Motor neuron (in vitro differentiated cells): ENCODE data around the gene HIPK3. TPM values are rescaled to one million over a fixed set of nuclear protein-coding genes. Genes with fewer than 3 reads are reported as not detected.
"Not testable (repeated sequence)": the region's sequence is repeated elsewhere in the genome, so short reads cannot be mapped to it uniquely, and the experiment has no call there.

Source experiments
- ATAC-seq, 8 experiments: fragments of 200-7000 bp; cut with Tn5 transposase; replicated peaks in 6 of 8; 2 replicates each; pipeline ENCODE4 v1.8.0; 2021; ENCODE audit warnings: mild to moderate bottlenecking in 8 of 8, moderate library complexity in 8 of 8
- H3K27ac ChIP-seq, 2 donors: fragments of 250-450 bp; sonication (Bioruptor Pico); 2 replicates each; pipeline ENCODE4 v1.9.0; 2021; ENCODE audit warnings: antibody characterized with exemption in 2 of 2, mild to moderate bottlenecking in 2 of 2, moderate library complexity in 1 of 2
- H3K4me1 ChIP-seq, 2 donors: fragments of 250-450 bp; sonication (Bioruptor Pico); replicated peaks in 1 of 2; 2 replicates each; pipeline ENCODE4 v1.6.1; 2021; ENCODE audit warnings: antibody characterized with exemption in 2 of 2, mild to moderate bottlenecking in 2 of 2, moderate library complexity in 1 of 2
- H3K4me3 ChIP-seq, 5 donors: fragments of 250-450 bp; sonication (Bioruptor Pico); 2 replicates each; pipeline ENCODE4 v1.9.0; 2021; ENCODE audit warnings: antibody characterized with exemption in 5 of 5, mild to moderate bottlenecking in 5 of 5, moderate library complexity in 4 of 5
- WGBS, 10 experiments: fragments of 450-650 bp; shearing (Covaris generic); methylation state at CpG; one replicate each; pipeline ENCODE4 v1.0.0; 2022; 5-methylcytosine and 5-hydroxymethylcytosine counted together
- in situ Hi-C, 9 experiments: fragments of 400-800 bp; cut with MboI; loops; one replicate each; pipeline ENCODE4 v1.15.0; 2021; ENCODE audit warnings: low sequenced_read_pairs in 9 of 9, low pct_unique_long_range_greater_than_20kb in 2 of 9; ENCODE audit not compliant: unreplicated experiment in 9 of 9
- total RNA-seq, 8 experiments: library from RNA; unstranded; fragments of 300-600 nt; gene quantifications; 2 replicates each; pipeline versions ENCODE4 v1.2.3 to v1.2.4, GENCODE V29; 2022

The HIPK3 gene
- 10 to 100 TPM; 32.4 to 74.1 (median 48.2) TPM for total RNA-seq

- 0% methylated on average over 1 to 8 of the region's 85 CpGs; no CpG with 5 or more reads in 8 of the 10 experiments for whole genome bisulfite sequencing, 10 experiments
- peak within 1 kb of the TSS; percentile 72 to 93 (median 87) for H3K4me3 ChIP-seq
- in situ Hi-C loops: no loop called here
- peak; percentile 65 to 91 (median 86) for ATAC-seq
- peaks cover 5 to 15% of the 10 kb centered on the region in 2 donors for H3K4me1 ChIP-seq
- H3K27ac ChIP-seq: peak within 1 kb of the TSS; percentile 98 to 99
Measured at GRCh38 chr11:33257160-33257896, at the start of gene HIPK3. TSS of gene HIPK3 (plus strand) at chr11:33257381.

GRCh38 chr11:33207408-33207985 is 49.7 kb upstream of the HIPK3 start:
- H3K27ac ChIP-seq: no peak overlapping the region
- in situ Hi-C loops: no loop called here
- no peaks in the 10 kb centered on the region for H3K4me1 ChIP-seq
- peak in 4 of 8 experiments; percentile 32 to 93 (median 74) for ATAC-seq
- H3K4me3 ChIP-seq: no peak overlapping the region
- WGBS, 10 experiments: 14 to 100% (median 71%) methylated on average over 1 to 3 of the region's 4 CpGs; no CpG with 5 or more reads in 3 of the 10 experiments

GRCh38 chr11:33208150-33208549 is 49.0 kb upstream of the HIPK3 start:
- no peak for ATAC-seq
- H3K4me3 ChIP-seq: no peak overlapping the region
- in situ Hi-C loops: no loop called here
- H3K27ac ChIP-seq: no peak overlapping the region
- H3K4me1 ChIP-seq: no peaks in the 10 kb centered on the region
- WGBS, 10 experiments: 60 to 100% (median 100%) methylated on average over 1 of the region's 1 CpG; no CpG with 5 or more reads in 1 of the 10 experiments

- no peak for ATAC-seq
- in situ Hi-C loops: no loop called here
- no peaks in the 10 kb centered on the region for H3K4me1 ChIP-seq
- 60 to 100% (median 93%) methylated on average over 1 to 3 of the region's 3 CpGs; no CpG with 5 or more reads in 3 of the 10 experiments for WGBS, 10 experiments
- no peak overlapping the region for H3K4me3 ChIP-seq
- no peak overlapping the region for H3K27ac ChIP-seq
Measured at GRCh38 chr11:33211153-33211552, 46.0 kb upstream of the HIPK3 start.

DNA sequence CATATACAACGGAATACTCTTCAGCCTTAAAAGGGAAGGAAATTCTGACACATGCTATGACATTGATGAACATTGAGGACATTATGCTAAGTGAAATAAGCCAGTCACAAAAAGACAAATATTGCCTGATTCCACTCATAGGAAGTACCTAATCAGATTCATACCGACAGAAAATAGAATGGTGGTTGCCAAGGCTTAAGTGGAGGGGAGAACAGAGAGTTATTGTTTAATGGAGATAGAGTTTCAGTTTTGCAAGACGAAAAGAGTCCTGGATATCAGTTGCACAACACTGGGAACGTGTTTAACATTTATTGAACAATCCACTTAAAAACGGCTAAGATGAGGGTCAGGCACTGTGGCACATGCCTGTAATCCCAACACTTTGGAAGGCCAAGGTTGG is 45.6 kb upstream of the HIPK3 start:
- Histone ChIP-seq H3K4me3 (no peak overlapping the region), H3K4me1 (no peaks in the 10 kb centered on the region), H3K27ac (no peak overlapping the region)
- no peak for ATAC-seq
- in situ Hi-C loops: no loop called here
- WGBS, 10 experiments: 44 to 100% (median 80%) methylated on average over 1 to 5 of the region's 5 CpGs

DNA sequence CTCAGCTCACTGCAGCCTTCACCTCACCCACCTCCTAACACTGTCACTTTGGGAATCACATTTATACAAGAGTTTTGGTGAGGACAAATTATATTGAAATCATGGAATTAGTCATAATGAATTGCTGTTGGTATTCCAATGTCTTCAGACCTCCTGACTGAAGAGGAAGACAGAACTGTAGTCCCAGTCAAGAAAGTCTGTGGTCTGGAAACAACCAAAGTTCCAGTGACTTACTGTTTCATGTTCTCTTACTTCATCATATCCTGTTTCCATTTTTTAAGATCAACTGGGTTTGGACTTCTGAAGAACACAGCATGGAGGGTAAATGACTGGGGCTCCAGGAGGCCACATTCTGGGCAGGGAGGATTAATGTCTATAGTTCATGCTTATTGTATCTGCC is 43.0 kb upstream of the HIPK3 start:
- Histone ChIP-seq H3K4me1 (no peaks in the 10 kb centered on the region), H3K27ac (no peak overlapping the region), H3K4me3 (no peak overlapping the region)
- in situ Hi-C loops: no loop called here
- ATAC-seq: no peak

DNA sequence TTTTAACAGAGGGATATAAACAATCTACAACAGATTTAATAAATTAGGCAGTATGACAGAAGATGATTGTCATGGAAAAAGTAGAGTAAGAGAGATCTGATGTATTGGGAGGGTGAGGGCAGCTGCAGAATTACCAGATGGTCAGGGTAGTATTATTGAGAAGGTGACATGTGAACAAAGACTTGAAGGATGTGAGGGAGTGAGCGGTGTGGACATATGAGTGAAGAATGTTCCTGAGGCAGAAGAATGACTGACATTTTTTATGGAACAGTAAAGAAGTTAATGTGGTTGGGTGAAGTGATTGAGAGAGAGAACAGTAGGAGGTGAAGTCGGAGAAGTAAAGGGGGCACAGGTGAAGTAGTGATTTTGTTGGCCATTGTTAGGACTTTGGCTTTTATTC is 42.4 kb upstream of the HIPK3 start:
- 37 to 100% (median 67%) methylated on average over 1 to 2 of the region's 2 CpGs; no CpG with 5 or more reads in 1 of the 10 experiments for WGBS, 10 experiments
- H3K27ac ChIP-seq: no peak overlapping the region
- in situ Hi-C loops: no loop called here
- peak in 3 of 8 experiments; percentile 29 to 68 (median 58) for ATAC-seq
- H3K4me3 ChIP-seq: no peak overlapping the region
- H3K4me1 ChIP-seq: no peaks in the 10 kb centered on the region

- in situ Hi-C loops, H3K4me3 ChIP-seq: not testable (repeated sequence)
- WGBS, 10 experiments: no CpG with 5 or more reads among the region's 2 CpGs
Measured at GRCh38 chr11:33216676-33217075, 40.5 kb upstream of the HIPK3 start.

DNA sequence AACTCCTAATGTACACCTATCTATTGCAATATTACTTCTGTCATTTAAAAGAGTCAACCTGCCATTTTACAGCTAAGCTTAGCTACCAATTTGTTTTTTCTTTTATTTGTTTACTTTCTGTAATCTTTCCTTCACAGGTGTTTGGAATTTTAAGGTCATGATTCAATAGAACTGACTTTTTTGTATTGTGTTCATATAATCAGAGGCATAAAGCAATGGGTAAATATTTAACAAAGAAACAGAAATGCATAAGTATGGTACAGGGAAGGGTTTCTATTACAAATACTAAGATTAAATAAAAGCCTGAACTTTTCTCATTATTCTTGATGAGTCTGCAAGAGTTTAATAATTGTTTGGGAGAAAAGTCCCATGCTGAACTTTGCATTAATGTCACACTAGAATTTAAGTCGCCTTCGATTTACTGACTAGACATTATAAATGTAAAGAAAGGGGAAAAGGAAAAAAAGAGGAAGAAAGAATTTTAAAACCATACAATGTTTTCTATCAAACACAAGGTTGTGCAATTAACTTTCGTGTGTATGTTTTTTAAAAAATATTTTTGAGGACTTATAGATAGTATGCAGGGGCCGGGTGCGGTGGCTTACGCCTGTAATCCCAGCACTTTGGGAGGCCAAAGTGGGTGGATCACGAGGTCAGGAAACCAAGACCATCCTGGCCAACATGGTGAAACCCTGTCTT is 35.0 kb upstream of the HIPK3 start:
- Histone ChIP-seq H3K4me3 (no peak overlapping the region), H3K27ac (no peak overlapping the region), H3K4me1 (no peaks in the 10 kb centered on the region)
- 67 to 100% (median 73%) methylated on average over 1 to 7 of the region's 7 CpGs for WGBS, 10 experiments
- ATAC-seq: no peak
- in situ Hi-C loops: no loop called here

More at GRCh38 chr11:33216676-33217075, 40.5 kb upstream of the HIPK3 start:
- ATAC-seq, H3K27ac ChIP-seq, H3K4me1 ChIP-seq: not testable (repeated sequence)

GRCh38 chr11:33225371-33225770 is 31.8 kb upstream of the HIPK3 start:
- ATAC-seq: no peak
- Histone ChIP-seq H3K4me1 (no peaks in the 10 kb centered on the region), H3K4me3 (no peak overlapping the region), H3K27ac (no peak overlapping the region)
- in situ Hi-C loops: no loop called here

DNA sequence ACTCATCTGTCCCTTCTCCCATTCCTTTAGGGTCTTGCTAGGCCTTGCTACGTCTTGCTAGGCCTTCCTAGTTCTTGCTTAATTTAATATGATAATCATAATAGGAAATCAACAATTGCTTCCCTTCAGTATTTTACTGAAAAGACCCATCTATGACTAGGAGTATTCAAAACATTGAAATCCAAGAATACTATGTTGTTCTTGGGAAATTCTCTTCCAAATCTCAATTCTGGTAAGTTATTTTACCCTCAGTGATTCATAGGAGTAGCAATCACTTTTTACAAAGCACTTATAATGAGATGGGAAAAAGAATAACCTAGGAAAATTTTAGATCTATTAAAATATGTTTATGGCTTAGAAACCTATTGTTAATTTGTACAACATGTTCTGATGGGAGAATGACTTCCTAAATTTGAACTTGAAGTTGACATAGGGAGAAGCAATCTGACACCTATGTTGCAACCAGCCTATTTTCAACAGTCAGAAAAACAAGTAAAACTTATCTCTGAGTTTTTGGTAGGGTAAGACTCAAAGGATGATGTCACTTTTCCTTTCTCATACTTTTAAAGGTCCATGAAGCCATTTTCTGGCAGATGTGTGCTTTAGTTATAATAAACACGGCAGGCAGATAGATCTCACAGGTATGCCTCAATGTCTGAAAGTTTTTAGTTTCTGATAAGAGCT is 29.5 kb upstream of the HIPK3 start:
- H3K4me3 ChIP-seq: no peak overlapping the region
- no peak overlapping the region for H3K27ac ChIP-seq
- H3K4me1 ChIP-seq: no peaks in the 10 kb centered on the region
- peak in 1 of 8 experiments; percentile 48 for ATAC-seq
- in situ Hi-C loops: no loop called here
- WGBS, 10 experiments: 0 to 100% (median 78%) methylated on average over 1 to 2 of the region's 2 CpGs; no CpG with 5 or more reads in 1 of the 10 experiments

DNA sequence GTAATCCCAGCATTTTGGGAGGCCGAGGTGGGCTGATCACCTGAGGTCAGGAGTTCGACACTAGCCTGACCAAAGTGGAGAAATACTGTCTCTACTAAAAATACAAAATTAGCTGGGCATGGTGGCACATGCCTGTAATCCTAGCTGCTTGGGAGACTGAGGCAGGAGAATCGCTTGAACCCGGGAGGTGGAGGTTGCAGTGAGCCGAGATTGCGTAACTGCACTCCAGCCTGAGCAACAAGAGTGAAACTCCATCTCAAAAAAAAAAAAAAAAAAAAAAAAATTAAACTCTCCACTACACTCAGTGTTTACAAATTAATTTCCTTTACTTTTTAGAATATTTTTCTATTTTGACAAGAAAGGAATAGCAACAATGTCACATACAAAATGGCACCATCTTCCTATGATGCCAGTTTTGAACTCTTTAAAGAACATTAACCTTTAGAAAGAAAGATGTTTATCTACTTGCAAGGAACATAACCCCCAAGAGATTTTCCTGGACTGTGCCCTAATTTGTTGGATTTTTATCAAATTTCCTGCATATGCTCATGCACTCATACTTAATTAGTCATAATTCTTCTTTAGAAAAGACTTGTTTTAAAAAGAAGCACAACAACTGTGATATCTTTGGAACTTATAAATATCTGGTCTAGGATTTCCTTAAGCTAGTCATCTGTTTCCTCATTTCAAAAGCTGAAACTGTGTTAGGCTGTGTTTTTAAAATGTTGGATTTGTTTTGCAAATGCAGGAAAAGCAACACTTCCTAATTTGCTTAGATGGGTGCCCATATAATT is 22.6 kb upstream of the HIPK3 start:
- WGBS, 10 experiments: 80 to 100% (median 98%) methylated on average over 1 to 6 of the region's 6 CpGs; no CpG with 5 or more reads in 4 of the 10 experiments
- no peak for ATAC-seq
- in situ Hi-C loops: no loop called here
- Histone ChIP-seq H3K4me1 (no peaks in the 10 kb centered on the region), H3K27ac (no peak overlapping the region), H3K4me3 (no peak overlapping the region)
